Endothelial cell of umbilical vein (primary cell): Measurements from ENCODE around the gene LIN7B.

Experiments used
- POLR2AphosphoS5 ChIP-seq: IDR thresholded peaks from 2 replicates; pipeline ENCODE4 v1.6.1; 2012; ENCODE audit warnings: low read depth, mild to moderate bottlenecking, control low read depth, low read length, moderate library complexity; ENCODE audit not compliant: insufficient read depth
- TF ChIP-seq, protein P1 (sequence below), 2 donors: IDR thresholded peaks; 1 replicate in 1 of 2; 2 replicates in 1 of 2; pipeline ENCODE4 v1.5.1; 2011; ENCODE audit warnings: low read length in 2 of 2, mild to moderate bottlenecking in 2 of 2, moderate library complexity in 2 of 2, control low read depth in 1 of 2, inconsistent platforms in 1 of 2, low read depth in 1 of 2; ENCODE audit not compliant: insufficient read depth in 1 of 2; ENCODE audit errors: extremely low read depth in 1 of 2

DNA sequence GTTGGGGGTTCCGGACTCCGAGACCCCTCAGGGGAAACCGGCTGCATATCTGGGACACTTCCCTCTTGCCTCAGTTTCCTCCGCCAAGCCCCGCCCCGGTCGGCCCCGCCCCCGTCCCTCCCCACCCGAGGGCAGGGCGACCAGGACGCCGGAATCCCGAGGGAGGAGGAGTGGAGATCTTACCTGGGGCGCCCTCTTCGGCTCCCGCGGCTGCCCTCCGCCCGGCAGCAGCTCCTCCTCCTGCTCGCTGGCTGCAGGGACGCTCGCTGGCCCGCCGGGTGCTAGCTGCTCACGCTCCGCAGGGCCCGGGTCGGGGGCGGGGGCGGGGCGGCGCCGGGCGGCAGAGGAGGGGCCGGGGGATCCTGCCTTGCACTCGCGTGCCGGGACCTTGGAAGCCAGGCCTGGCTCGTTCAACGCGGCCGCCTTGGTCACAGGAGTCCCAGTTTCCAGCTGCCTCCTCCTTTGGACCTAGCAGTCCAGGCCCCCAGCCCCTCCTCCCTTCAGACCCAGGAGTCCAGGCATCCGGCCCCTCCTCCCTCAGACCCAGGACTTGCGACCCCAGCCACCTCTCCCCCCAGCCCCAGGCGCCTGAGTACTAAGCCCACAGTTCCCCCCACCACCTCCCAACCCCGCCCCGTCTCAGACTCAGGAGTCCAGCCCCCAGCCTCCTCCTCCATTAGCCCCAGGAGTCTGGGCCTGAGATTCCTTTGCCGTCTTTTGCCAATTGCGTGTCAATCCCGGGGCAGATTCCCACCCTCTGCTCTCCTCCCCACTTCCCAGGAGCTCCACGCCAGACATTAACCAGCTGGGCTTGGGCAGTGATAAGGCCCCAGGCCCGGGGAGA, 49.2 kb upstream of the LIN7B start, which contains the start of gene NTF4:
- TF ChIP-seq, protein P1, sequence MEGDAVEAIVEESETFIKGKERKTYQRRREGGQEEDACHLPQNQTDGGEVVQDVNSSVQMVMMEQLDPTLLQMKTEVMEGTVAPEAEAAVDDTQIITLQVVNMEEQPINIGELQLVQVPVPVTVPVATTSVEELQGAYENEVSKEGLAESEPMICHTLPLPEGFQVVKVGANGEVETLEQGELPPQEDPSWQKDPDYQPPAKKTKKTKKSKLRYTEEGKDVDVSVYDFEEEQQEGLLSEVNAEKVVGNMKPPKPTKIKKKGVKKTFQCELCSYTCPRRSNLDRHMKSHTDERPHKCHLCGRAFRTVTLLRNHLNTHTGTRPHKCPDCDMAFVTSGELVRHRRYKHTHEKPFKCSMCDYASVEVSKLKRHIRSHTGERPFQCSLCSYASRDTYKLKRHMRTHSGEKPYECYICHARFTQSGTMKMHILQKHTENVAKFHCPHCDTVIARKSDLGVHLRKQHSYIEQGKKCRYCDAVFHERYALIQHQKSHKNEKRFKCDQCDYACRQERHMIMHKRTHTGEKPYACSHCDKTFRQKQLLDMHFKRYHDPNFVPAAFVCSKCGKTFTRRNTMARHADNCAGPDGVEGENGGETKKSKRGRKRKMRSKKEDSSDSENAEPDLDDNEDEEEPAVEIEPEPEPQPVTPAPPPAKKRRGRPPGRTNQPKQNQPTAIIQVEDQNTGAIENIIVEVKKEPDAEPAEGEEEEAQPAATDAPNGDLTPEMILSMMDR (IDR thresholded peaks at IDR 0.05; ENCODE audit: extremely low read depth in 1 of 2, insufficient read depth in 1 of 2, low read depth in 1 of 2, low read length in 2 of 2), result no peak
- no peak for TF ChIP-seq POLR2AphosphoS5
